ENCODE data around the gene DDIAS. TPM values are rescaled to one million over a fixed set of nuclear protein-coding genes. Genes with fewer than 3 reads are reported as not detected.
"Not testable (repeated sequence)": the region's sequence is repeated elsewhere in the genome, so short reads cannot be mapped to it uniquely, and the experiment has no call there.

Gene DDIAS
- total and polyA plus RNA-seq, 2 experiments from 2014 or later: 4.0 to 6.2 TPM

DNA sequence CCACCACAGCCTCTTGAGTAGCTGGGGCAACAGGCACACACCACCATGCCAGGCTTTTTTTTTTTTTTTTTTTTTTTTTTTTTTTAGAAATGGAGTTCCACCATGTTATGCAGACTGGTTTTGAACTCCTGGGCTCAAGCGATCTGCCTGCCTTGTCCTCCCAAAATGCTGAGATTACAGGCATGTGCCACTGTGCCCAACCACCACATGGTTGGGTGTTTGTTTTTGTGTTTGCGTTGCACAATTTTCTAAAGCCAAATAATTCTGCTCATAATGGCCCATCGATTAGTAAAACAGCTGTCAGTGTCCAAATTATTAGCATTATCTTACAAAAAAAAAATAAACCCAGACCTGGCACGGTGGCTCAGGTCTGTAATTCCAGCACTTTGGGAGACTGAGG lies 65.8 kb downstream of the DDIAS start:
- Histone ChIP-seq H3K4me1 (ENCODE audit: low read depth) (no peaks in the 10 kb centered on the region), H3K27ac (no peak overlapping the region), H3K9me3 (ENCODE audit: low read depth) (no peaks in the 10 kb centered on the region), H3K4me3 (no peak overlapping the region), H3K27me3 (no peaks in the 10 kb centered on the region), H3K36me3 (no peaks in the 10 kb centered on the region)
- TF ChIP-seq, protein P1, sequence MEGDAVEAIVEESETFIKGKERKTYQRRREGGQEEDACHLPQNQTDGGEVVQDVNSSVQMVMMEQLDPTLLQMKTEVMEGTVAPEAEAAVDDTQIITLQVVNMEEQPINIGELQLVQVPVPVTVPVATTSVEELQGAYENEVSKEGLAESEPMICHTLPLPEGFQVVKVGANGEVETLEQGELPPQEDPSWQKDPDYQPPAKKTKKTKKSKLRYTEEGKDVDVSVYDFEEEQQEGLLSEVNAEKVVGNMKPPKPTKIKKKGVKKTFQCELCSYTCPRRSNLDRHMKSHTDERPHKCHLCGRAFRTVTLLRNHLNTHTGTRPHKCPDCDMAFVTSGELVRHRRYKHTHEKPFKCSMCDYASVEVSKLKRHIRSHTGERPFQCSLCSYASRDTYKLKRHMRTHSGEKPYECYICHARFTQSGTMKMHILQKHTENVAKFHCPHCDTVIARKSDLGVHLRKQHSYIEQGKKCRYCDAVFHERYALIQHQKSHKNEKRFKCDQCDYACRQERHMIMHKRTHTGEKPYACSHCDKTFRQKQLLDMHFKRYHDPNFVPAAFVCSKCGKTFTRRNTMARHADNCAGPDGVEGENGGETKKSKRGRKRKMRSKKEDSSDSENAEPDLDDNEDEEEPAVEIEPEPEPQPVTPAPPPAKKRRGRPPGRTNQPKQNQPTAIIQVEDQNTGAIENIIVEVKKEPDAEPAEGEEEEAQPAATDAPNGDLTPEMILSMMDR (IDR thresholded peaks at IDR 0.05; ENCODE audit: low read depth, low read length): no peak
- no peak for DNase-seq (ENCODE audit: low read depth in 1 of 2, low spot score in 1 of 2)

DNA sequence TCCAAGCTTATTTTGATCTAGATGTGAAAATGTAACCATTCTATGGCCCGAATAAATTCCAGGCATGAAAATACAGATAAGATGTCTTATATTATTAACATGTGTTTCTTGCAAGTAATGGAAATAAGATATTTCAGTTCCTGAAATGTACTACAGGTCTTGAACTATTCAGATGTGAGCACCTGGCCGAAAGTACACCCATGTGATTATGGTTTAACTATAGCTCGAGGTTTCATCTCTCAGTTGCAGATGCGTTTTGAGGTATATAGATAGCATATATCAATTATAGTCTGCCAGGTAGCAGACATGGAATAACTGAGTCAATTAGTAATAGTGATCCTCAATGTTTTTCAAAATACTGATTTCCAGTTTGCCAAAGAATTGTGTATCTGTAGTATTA lies 68.3 kb downstream of the DDIAS start:
- Histone ChIP-seq H3K27me3 (no peaks in the 10 kb centered on the region), H3K9me3 (ENCODE audit: low read depth) (no peaks in the 10 kb centered on the region), H3K4me3 (no peak overlapping the region), H3K36me3 (no peaks in the 10 kb centered on the region), H3K4me1 (ENCODE audit: low read depth) (no peaks in the 10 kb centered on the region), H3K27ac (no peak overlapping the region)
- no peak for DNase-seq (ENCODE audit: low read depth in 1 of 2, low spot score in 1 of 2)
- TF ChIP-seq, protein P1 (IDR thresholded peaks at IDR 0.05; ENCODE audit: low read depth, low read length): no peak

DNA sequence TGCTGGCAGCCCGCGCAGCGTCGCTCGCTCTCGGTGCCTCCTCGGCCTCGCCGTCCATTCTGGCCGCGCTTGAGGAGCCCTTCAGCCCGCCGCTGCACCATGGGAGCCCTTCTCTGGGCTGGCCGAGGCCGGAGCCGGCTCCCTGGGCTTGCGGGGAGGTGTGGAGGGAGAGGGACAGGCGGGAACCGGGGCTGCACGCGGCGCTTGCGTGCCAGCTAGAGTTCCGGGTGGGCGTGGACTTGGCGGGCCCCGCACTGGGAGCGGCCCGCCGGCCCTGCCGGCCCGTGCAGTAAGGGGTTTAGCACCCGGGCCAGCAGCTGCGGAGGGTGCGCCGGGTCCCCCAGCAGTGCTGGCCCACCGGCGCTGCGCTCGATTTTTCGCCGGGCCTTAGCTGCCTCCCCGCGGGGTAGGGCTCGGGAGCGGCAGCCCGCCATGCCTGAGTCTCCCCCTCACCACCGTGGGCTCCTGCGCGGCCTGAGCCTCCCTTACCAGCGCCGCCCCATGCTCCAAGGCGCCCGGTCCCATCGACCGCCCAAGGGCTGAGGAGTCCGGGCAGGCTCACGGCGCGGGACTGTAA lies 69.1 kb downstream of the DDIAS start:
- not testable (repeated sequence) for DNase-seq (ENCODE audit: low read depth in 1 of 2, low spot score in 1 of 2); H3K27ac ChIP-seq; H3K9me3 ChIP-seq (ENCODE audit: low read depth); H3K36me3 ChIP-seq; H3K4me3 ChIP-seq; H3K27me3 ChIP-seq; H3K4me1 ChIP-seq (ENCODE audit: low read depth)

DNA sequence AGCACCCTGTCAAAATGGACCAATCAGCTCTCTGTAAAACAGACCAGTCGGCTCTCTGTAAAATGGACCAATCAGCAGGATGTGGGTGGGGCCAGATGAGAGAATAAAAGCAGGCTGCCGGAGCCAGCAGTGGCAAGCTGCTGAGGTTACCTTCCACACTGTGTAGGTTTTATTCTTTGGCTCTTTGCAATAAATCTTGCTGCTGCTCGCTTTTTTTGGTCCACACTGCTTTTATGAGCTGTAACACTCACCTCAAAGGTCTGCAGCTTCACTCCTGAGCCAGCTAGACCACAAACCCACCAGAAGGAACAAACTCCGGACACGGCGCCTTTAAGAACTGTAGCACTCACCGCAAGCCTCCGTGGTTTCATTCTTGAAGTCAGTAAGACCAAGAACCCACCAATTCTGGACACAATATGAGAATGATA lies 70.0 kb downstream of the DDIAS start:
- H3K27me3 ChIP-seq; H3K4me1 ChIP-seq (ENCODE audit: low read depth); H3K4me3 ChIP-seq; H3K36me3 ChIP-seq; DNase-seq (ENCODE audit: low read depth in 1 of 2, low spot score in 1 of 2); H3K9me3 ChIP-seq (ENCODE audit: low read depth); H3K27ac ChIP-seq: not testable (repeated sequence)

DNA sequence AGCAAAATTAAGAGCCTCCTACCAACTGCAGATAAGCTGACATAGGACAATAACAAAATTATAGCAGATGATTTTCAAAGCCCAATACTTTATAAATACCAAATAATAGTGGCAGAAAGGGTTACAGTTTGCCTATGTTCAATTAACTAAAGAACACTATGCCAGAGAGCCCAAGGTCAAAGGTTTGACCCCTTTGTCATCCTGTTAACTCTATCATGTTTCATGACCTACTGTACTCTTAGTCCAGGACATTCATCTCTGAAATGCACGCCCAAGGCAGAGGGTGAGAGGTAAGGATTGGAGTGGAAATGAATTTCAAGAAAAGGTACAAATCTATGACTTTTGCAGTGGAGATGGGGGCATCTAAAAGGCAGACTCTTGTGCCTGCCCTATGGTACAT lies 70.6 kb downstream of the DDIAS start:
- Histone ChIP-seq H3K27me3 (no peaks in the 10 kb centered on the region), H3K4me3 (no peak overlapping the region), H3K4me1 (ENCODE audit: low read depth) (no peaks in the 10 kb centered on the region), H3K9me3 (ENCODE audit: low read depth) (no peaks in the 10 kb centered on the region), H3K36me3 (no peaks in the 10 kb centered on the region), H3K27ac (no peak overlapping the region)
- TF ChIP-seq, protein P1 (IDR thresholded peaks at IDR 0.05; ENCODE audit: low read depth, low read length): no peak
- DNase-seq (ENCODE audit: low read depth in 1 of 2, low spot score in 1 of 2): no peak

DNA sequence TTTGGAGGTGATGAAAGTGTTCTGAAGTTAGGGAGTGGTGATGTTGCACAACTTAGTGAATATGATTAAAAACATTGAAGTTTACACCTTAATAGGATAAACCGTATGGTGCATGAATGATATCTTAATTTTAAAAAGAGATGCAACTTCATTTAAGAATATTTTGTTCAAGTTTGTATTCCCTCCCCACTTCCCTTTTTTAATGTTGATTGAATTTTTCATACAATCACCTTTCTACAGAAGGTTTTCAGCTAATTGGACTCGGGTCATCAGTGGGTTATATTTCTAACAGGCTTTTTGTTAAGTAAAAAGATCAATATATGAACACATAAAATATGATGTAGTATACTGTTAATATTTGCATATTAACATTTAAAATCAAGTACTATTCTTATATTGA lies 72.6 kb downstream of the DDIAS start:
- TF ChIP-seq, protein P1 (IDR thresholded peaks at IDR 0.05; ENCODE audit: low read depth, low read length): no peak
- Histone ChIP-seq H3K36me3 (no peaks in the 10 kb centered on the region), H3K9me3 (ENCODE audit: low read depth) (no peaks in the 10 kb centered on the region), H3K4me1 (ENCODE audit: low read depth) (no peaks in the 10 kb centered on the region), H3K4me3 (no peak overlapping the region), H3K27me3 (no peaks in the 10 kb centered on the region), H3K27ac (no peak overlapping the region)
- DNase-seq (ENCODE audit: low read depth in 1 of 2, low spot score in 1 of 2): no peak

DNA sequence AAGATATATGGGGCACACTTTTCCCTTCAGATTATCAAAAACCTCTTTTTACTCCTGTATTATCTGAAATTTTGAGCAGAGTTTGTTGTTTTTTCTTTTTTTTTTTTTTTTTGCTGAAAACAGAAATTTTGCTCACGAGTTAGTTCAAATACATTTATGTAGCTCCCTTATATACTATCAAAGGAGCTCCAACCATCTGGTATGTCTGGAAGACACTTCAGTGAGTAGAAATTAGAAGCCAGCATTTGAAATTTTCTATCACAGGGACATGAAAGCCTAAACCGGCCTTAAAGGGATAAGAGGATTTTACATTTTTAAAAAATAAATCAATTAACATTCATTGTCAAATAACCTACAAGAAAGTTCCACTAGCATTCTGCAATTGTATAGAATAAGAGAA lies 73.3 kb downstream of the DDIAS start:
- Histone ChIP-seq H3K36me3 (no peaks in the 10 kb centered on the region), H3K27ac (no peak overlapping the region), H3K9me3 (ENCODE audit: low read depth) (no peaks in the 10 kb centered on the region), H3K27me3 (no peaks in the 10 kb centered on the region), H3K4me3 (no peak overlapping the region), H3K4me1 (ENCODE audit: low read depth) (no peaks in the 10 kb centered on the region)
- TF ChIP-seq, protein P1 (IDR thresholded peaks at IDR 0.05; ENCODE audit: low read depth, low read length): no peak
- no peak for DNase-seq (ENCODE audit: low read depth in 1 of 2, low spot score in 1 of 2)

Measured in cardiac muscle cell (in vitro differentiated cells and primary cell).